Adrenal gland (tissue), 12 donors: ENCODE results near the gene FOSL1. TPM values are rescaled to one million over a fixed set of nuclear protein-coding genes. Genes with fewer than 3 reads are reported as not detected.

Source experiments
- DNase-seq, 7 donors: peaks; one replicate each; pipeline ENCODE4 v3.0.0-alpha.2; 2019 to 2020
- H3K27ac ChIP-seq, 5 donors: fragments of 200-600 bp; sonication (generic) in 4 of 5; 1 replicate in 3 of 5; 2 replicates in 2 of 5; pipeline versions ENCODE4 v1.5.1 to v1.8.0; 2016 to 2020; ENCODE audit warnings: mild to moderate bottlenecking in 1 of 5
- H3K27me3 ChIP-seq: fragments of 200-600 bp; 2 replicates; pipeline ENCODE4 v1.8.0; 2021
- H3K36me3 ChIP-seq, 2 donors: fragments of 200-600 bp; replicated peaks in 1 of 2; 1 replicate in 1 of 2; 2 replicates in 1 of 2; pipeline versions ENCODE4 v1.5.1 to v1.8.0; 2018 to 2022
- H3K4me1 ChIP-seq, 2 donors: fragments of 200-600 bp; replicated peaks in 1 of 2; 1 replicate in 1 of 2; 2 replicates in 1 of 2; pipeline versions ENCODE4 v1.5.1 to v1.8.0; 2018 to 2021
- H3K4me3 ChIP-seq, 4 donors: fragments of 200-600 bp; sonication (generic) in 3 of 4; one replicate each; pipeline ENCODE4 v1.5.1; 2016 to 2018
- H3K9me3 ChIP-seq, 3 donors: fragments of 200-600 bp; sonication (generic) in 1 of 3; replicated peaks in 1 of 3; 1 replicate in 2 of 3; 2 replicates in 1 of 3; pipeline versions ENCODE4 v1.5.1 to v1.8.0; 2016 to 2021
- CTCF ChIP-seq, 6 experiments: fragments of 450-650 bp in 4 of 6; fragments of 200-600 bp in 2 of 6; sonication (generic) in 1 of 6; IDR thresholded peaks; 1 replicate in 5 of 6; 2 replicates in 1 of 6; pipeline versions ENCODE4 v1.5.1 to v1.8.0; 2016 to 2021; ENCODE audit warnings: antibody characterized with exemption in 6 of 6, mild to moderate bottlenecking in 2 of 6, moderate library complexity in 1 of 6
- POLR2A ChIP-seq, 2 donors: fragments of 450-650 bp; IDR thresholded peaks; one replicate each; pipeline ENCODE4 v1.6.1; 2017; ENCODE audit warnings: antibody characterized with exemption in 2 of 2, mild to moderate bottlenecking in 2 of 2, moderate library complexity in 1 of 2
- WGBS, 4 donors: extraction: QIAGEN DNeasy Blood & Tissue Kit in 2 of 4; methylation state at CpG; one replicate each; pipeline versions ENCODE4 v1.1.5 to v1.1.7; 2013 to 2017; 5-methylcytosine and 5-hydroxymethylcytosine counted together
- intact Hi-C, 2 donors: fragments of 100-400 bp; cut with DNase I; formaldehyde crosslinking; loops; one replicate each; pipeline versions ENCODE4 v1.14.1 to v1.15.0; 2022 to 2023
- polyA plus RNA-seq, 3 donors: library from polyadenylated mRNA; stranded (reverse); fragments of 200-250 nt in 2 of 3; fragments of 350-450 nt in 1 of 3; fragmentation: Illumina TruSeq in 1 of 3; extraction: RNeasy Lipid Tissue Mini Kit (QIAGEN cat#74804) in 1 of 3; gene quantifications; one replicate each; pipeline ENCODE4 v1.2.3, GENCODE V29; 2013 to 2014
- total RNA-seq, 9 donors: library from RNA; depleted of rRNA in 4 of 9; stranded (reverse); fragments of >200 nt in 4 of 9; fragments of 120-200 nt in 1 of 9; fragmentation: NEBNext Ultra II Directional in 1 of 9; extraction: Animal tissue kit (Norgen Biotek cat#: 25700) in 1 of 9; gene quantifications; one replicate each; pipeline versions ENCODE4 v1.1.0 to v1.2.4, GENCODE V29; 2013 to 2023
- donor health status: healthy with polysubstance abuse.
- donor health status: Bipolar disorder and iron deficiency.
- donor health status: DM: yes; HTN: yes; CAD: no.
- donor health status: DM: no; HTN: no; CAD: no.
- donor health status: DM: no; HTN: no; CAD: no.
- donor health status: DM: yes; HTN: yes; CAD: no.

The FOSL1 gene
- total and polyA plus RNA-seq, 12 donors = 2.7 to 34.4 (median 5.4) TPM

GRCh38 chr11:65880027-65880426, 20.2 kb downstream of the FOSL1 start:
- peaks cover 0 to 25% of the 10 kb centered on the region in 2 donors for H3K36me3 ChIP-seq
- intact Hi-C loops = loop anchor here (5.0 kb wide), 2 partner anchors 82 to 102 kb away; partner anchors contain the start of gene SART1 (in 1 of the 2)
- H3K27me3 ChIP-seq = no peaks in the 10 kb centered on the region
- TF ChIP-seq POLR2A (IDR thresholded peaks at IDR 0.05) = no peak
- H3K4me3 ChIP-seq = no peak overlapping the region
- no peaks in the 10 kb centered on the region for H3K9me3 ChIP-seq
- peaks cover 0 to 3% of the 10 kb centered on the region in 2 donors for H3K4me1 ChIP-seq
- 59 to 84% (median 67%) methylated on average over 3 to 7 of the region's 7 CpGs for WGBS, 4 donors
- no peak overlapping the region for H3K27ac ChIP-seq
- DNase-seq = no peak

- no peak for TF ChIP-seq POLR2A (IDR thresholded peaks at IDR 0.05)
- TF ChIP-seq CTCF (IDR thresholded peaks at IDR 0.05) = no peak
- H3K27me3 ChIP-seq = no peaks in the 10 kb centered on the region
- peaks cover 0 to 25% of the 10 kb centered on the region in 2 donors for H3K36me3 ChIP-seq
- no peak within 1 kb of the TSS for H3K27ac ChIP-seq
- H3K4me1 ChIP-seq = no peaks in the 10 kb centered on the region
- H3K4me3 ChIP-seq = no peak within 1 kb of the TSS
- intact Hi-C loops = loop anchor here (5.0 kb wide), 2 partner anchors 83 to 103 kb away; partner anchors contain the start of gene SART1 (in 1 of the 2)
- 50 to 58% (median 52%) methylated on average over 6 to 7 of the region's 7 CpGs for WGBS, 4 donors
- DNase-seq = no peak
- H3K9me3 ChIP-seq = no peaks in the 10 kb centered on the region
Measured at GRCh38 chr11:65879617-65880016, 20.6 kb downstream of the FOSL1 start, which contains the start of gene CTSW. CTSW (plus strand) TSS chr11:65879837; CDS start chr11:65879855, 18 bp downstream.

- Histone ChIP-seq H3K9me3 (no peaks in the 10 kb centered on the region), H3K27me3 (no peaks in the 10 kb centered on the region), H3K4me1 (peaks cover 2 to 17% of the 10 kb centered on the region in 2 donors), H3K36me3 (peaks cover 0 to 4% of the 10 kb centered on the region in 2 donors), H3K27ac (peak overlapping the region in 4 of 5 donors; percentile 41 to 93 (median 82)), H3K4me3 (peak overlapping the region in 3 of 4 donors; percentile 30 to 61 (median 45))
- intact Hi-C loops = no loop called here
- TF ChIP-seq POLR2A (IDR thresholded peaks at IDR 0.05) (peak in 1 of 2 donors; percentile 55), CTCF (IDR thresholded peaks at IDR 0.05) (no peak)
- peak; percentile 93 to 96 (median 95) for DNase-seq
- WGBS, 4 donors = 7 to 24% (median 12%) methylated on average over 20 to 54 of the region's 54 CpGs
Measured at GRCh38 chr11:65873318-65874156, 26.7 kb downstream of the FOSL1 start.

- peaks cover 0 to 12% of the 10 kb centered on the region in 2 donors for H3K36me3 ChIP-seq
- H3K27me3 ChIP-seq = no peaks in the 10 kb centered on the region
- intact Hi-C loops = no loop called here
- peaks cover 2 to 17% of the 10 kb centered on the region in 2 donors for H3K4me1 ChIP-seq
- no peaks in the 10 kb centered on the region for H3K9me3 ChIP-seq
- peak within 1 kb of the TSS in 3 of 4 donors; percentile 30 to 61 (median 45) for H3K4me3 ChIP-seq
- peak within 1 kb of the TSS in 4 of 5 donors; percentile 44 to 93 (median 82) for H3K27ac ChIP-seq
- 3 to 6% (median 4%) methylated on average over 6 to 69 of the region's 69 CpGs for WGBS, 4 donors
- TF ChIP-seq POLR2A (IDR thresholded peaks at IDR 0.05) (no peak), CTCF (IDR thresholded peaks at IDR 0.05) (no peak)
- peak in 1 of 7 donors; percentile 52 for DNase-seq
Measured at GRCh38 chr11:65872586-65873317, 27.4 kb downstream of the FOSL1 start, which contains the start of gene EFEMP2. EFEMP2 (minus strand) TSS chr11:65872800; CDS start chr11:65872354, 446 bp downstream.
